Fibroblast of the aortic adventitia (primary cell): ENCODE data around the gene GALNT15. TPM values are rescaled to one million over a fixed set of nuclear protein-coding genes. Genes with fewer than 3 reads are reported as not detected.

ENCODE experiments used
- DNase-seq: peaks from one replicate; pipeline ENCODE4 v3.0.0-alpha.2; 2010; ENCODE audit warnings: low read depth
- H3K4me3 ChIP-seq: 2 replicates; pipeline ENCODE4 v1.5.1; 2011; ENCODE audit warnings: low read depth, mild to moderate bottlenecking, control low read depth, low read length, moderate library complexity
- CTCF ChIP-seq: IDR thresholded peaks from 2 replicates; pipeline ENCODE4 v1.5.1; 2011; ENCODE audit warnings: mild to moderate bottlenecking, low read length, control low read depth, inconsistent platforms; ENCODE audit not compliant: insufficient read depth
- total RNA-seq: library from RNA; depleted of rRNA; stranded (reverse); fragments of >200 nt; gene quantifications from 2 replicates; pipeline ENCODE4 v1.2.3, GENCODE V29; 2012; ENCODE audit warnings: low replicate concordance

The GALNT15 gene
- total RNA-seq, 1 donor = 10.9 TPM

DNA sequence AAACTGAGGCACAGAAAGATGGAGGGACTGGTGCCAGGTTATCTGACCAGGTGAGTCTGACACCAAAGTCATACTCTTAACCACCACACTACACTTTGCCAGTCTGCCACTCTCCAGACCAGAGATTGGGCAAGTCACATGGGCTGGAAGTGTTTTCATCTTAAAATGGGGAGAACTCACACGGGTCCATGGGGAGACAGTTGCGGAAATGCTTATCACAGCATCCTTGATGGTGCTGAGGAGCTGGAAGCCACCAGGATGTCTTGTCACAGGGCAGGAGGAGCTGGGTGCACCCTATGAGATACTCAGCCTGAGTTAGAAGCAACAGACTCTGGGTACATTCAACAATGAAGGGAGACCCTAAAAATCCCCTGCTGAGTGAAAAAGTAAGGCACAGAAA is 4.8 kb downstream of the GALNT15 start:
- no peak overlapping the region for H3K4me3 ChIP-seq
- DNase-seq = no peak
- no peak for TF ChIP-seq CTCF

DNA sequence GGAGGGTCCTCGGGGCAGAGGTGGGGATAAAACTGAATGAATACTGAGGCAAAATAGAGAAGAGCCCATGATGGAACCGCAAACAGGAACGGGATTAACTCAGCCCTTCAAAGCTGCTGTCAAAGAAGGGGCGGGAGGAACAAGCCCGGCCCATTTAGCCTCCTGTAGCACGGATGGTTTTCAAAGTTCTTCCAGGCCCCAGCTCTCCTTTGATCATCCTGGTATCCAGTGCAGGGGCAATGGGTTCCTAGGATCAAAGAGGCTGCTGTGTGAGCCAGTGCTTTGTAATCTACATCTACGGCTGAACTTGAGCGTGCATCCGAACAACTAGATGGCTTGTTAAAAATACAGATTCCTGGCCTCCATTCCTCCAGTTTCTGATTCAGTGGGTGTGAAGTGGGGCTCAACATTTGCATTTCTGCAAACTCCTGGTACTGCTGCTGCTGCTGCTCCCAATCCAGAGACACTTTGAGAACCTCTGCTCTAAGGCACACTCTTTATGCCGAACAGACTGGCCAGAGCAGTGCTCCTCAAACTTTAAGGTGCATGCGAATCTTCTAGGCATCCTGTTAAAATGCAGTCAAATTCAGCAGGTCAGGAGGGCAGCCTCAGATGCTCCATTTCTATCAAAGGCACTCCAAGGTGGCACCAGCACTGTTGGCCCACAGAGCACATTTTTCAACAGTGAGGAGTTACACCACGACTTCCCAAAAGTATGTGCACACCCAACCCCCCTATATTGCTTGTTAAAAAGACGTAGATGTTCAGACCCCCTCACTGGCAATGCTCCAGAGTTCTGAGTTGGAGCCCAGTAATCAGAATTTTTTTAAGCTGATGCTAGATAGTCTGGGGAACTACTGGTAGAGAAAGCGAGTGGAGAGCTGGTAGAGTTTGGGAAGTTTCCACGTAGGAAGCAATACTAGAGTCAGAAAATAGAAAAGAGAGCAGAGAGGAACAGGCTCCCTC is 5.6 kb downstream of the GALNT15 start:
- DNase-seq = peak; percentile 80
- no peak overlapping the region for H3K4me3 ChIP-seq
- TF ChIP-seq CTCF = no peak

DNA sequence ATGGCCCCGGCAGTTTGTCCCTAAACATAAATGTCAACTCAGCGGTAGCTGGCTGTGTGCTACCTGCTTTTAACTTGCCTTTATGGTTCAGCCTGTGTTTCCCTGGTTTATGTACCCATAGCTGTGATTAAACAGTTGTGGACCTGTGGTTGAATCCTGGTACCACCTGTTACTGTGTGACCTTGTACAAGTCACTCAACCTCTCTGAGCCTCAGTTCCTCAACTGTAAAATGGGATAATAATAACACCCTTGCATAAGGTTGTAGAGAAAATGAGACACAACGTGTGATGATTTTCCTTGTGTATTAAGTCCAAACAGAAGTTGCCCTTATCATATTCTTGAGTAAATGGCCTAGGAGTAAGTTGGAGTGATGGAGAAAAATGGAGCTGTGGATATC is 6.3 kb downstream of the GALNT15 start:
- no peak overlapping the region for H3K4me3 ChIP-seq
- no peak for TF ChIP-seq CTCF
- no peak for DNase-seq

- no peak for TF ChIP-seq CTCF
- DNase-seq = peak; percentile 64
- H3K4me3 ChIP-seq = no peak overlapping the region
Measured at GRCh38 chr3:16181361-16181760, 6.9 kb downstream of the GALNT15 start.

- no peak overlapping the region for H3K4me3 ChIP-seq
- no peak for TF ChIP-seq CTCF
- DNase-seq = no peak
Measured at GRCh38 chr3:16182183-16182582, 7.7 kb downstream of the GALNT15 start.

DNA sequence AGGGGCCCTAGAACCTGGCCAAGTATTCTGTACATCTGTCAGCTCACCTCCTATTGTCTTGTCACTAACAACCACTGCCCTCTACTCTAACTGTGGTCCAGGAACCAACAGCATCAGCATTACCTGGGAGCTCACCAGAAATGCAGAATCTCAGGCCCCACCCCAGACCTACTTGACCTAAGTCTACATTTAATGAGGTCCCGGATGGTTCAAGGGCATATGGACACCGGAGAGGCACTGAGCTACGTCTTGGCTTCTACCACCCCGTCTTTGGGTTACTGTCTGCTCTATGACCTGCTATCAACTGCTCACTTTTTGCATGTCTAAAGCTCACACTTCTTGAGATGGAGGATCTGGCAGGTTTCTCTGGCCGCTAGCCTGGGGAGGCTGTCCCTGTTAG is 8.1 kb downstream of the GALNT15 start:
- TF ChIP-seq CTCF = no peak
- no peak overlapping the region for H3K4me3 ChIP-seq
- no peak for DNase-seq

- no peak overlapping the region for H3K4me3 ChIP-seq
- TF ChIP-seq CTCF = no peak
Measured at GRCh38 chr3:16183082-16183481, 8.6 kb downstream of the GALNT15 start.

More at GRCh38 chr3:16183082-16183481, 8.6 kb downstream of the GALNT15 start:
- DNase-seq = no peak
